Measurements from ENCODE around the gene COL4A1. TPM values are rescaled to one million over a fixed set of nuclear protein-coding genes. Genes with fewer than 3 reads are reported as not detected.

The COL4A1 gene
- total RNA-seq, 4 donors from 2014 or later: 278 to 618 (median 440) TPM

DNA sequence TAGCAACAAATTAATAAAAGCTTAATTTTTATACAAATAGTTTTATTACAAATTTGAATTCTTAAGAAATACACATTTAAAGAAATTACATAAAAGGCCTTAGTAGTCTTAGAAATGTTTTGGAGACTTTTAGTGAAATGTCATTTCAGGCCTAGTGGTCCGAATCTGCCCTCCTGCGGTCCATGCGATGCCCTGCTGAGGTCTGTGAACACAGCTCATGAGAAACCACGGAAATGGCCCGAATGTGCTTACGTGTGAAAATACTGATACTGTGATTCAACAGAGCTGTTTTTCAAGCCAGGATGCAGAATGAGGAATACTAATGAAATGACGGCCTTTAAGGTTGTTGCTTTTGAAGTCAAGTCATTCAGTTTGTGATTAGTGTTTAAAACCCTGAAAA lies 157.9 kb downstream of the COL4A1 start:
- 73 to 83% methylated on average over 6 to 7 of the region's 7 CpGs for WGBS, 2 donors (ENCODE audit: low coverage in 1 of 2)
- Histone ChIP-seq H3K4me3 (no peak overlapping the region), H3K27ac (no peak overlapping the region), H3K27me3 (no peaks in the 10 kb centered on the region), H3K9me3 (no peaks in the 10 kb centered on the region), H3K4me1 (no peaks in the 10 kb centered on the region), H3K36me3 (peaks cover 4 to 81% of the 10 kb centered on the region in 2 donors)
- ATAC-seq: no peak
- TF ChIP-seq CTCF (IDR thresholded peaks at IDR 0.05) (no peak), POLR2A (IDR thresholded peaks at IDR 0.05) (no peak), POLR2AphosphoS5 (IDR thresholded peaks at IDR 0.05) (no peak), EP300 (IDR thresholded peaks at IDR 0.05) (no peak)

DNA sequence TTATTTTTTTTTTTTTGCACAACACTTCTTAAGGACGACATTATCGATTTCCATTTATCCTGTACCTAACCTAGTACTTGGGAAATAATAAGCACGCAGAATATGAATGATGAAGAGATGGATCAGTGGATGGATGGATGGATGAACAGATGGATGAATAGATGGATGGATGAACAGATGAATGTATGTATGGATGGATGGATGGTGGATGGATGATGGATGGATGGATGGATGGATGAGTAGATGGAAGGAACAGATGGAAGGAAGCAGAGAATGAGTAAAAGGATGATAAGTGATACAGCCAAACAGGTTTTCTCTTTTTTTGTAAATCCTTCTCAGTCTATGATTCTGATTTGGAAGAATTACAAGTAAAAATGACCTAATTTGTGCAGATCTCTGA lies 166.9 kb downstream of the COL4A1 start:
- H3K4me3 ChIP-seq: no peak overlapping the region
- peaks cover 0 to 21% (median 0%) of the 10 kb centered on the region in 3 donors for H3K4me1 ChIP-seq
- WGBS, 2 donors (ENCODE audit: low coverage in 1 of 2): 80 to 100% methylated on average over 1 to 2 of the region's 3 CpGs
- TF ChIP-seq EP300 (IDR thresholded peaks at IDR 0.05) (no peak), POLR2A (IDR thresholded peaks at IDR 0.05) (no peak), POLR2AphosphoS5 (IDR thresholded peaks at IDR 0.05) (no peak)
- H3K36me3 ChIP-seq: peaks cover 0 to 5% of the 10 kb centered on the region in 2 donors
- no peak for ATAC-seq
- H3K27ac ChIP-seq: no peak overlapping the region
- H3K9me3 ChIP-seq: no peaks in the 10 kb centered on the region
- no peaks in the 10 kb centered on the region for H3K27me3 ChIP-seq

DNA sequence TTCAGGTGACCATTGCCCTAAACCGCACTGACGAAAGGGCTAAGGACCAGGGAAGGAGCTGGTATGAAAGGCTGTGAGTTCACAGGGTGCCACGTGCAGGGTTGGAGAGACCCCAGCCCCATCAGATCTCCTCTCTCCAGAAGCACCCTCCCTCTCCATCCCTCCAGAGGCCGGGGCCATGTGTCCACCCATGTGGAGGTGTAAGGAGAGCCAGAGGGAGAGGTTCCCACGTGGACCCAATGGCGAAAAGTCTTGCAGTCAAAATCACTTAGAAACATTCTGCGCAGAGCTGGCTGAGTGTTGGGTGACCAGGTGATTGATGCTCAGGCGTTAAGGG lies 168.3 kb downstream of the COL4A1 start:
- no peak for TF ChIP-seq CTCF (IDR thresholded peaks at IDR 0.05)
- TF ChIP-seq POLR2A (IDR thresholded peaks at IDR 0.05): no peak
- no peak for TF ChIP-seq EP300 (IDR thresholded peaks at IDR 0.05)
- no peak for TF ChIP-seq POLR2AphosphoS5 (IDR thresholded peaks at IDR 0.05)
- Histone ChIP-seq H3K4me3 (peak overlapping the region; percentile 53 to 66), H3K36me3 (no peaks in the 10 kb centered on the region), H3K27me3 (no peaks in the 10 kb centered on the region), H3K9me3 (no peaks in the 10 kb centered on the region), H3K4me1 (peaks cover 0 to 24% (median 0%) of the 10 kb centered on the region in 3 donors), H3K27ac (peak overlapping the region in 3 of 4 donors; percentile 71 to 81 (median 75))
- ATAC-seq: peak; percentile 2
- WGBS, 2 donors (ENCODE audit: low coverage in 1 of 2): 20 to 44% methylated on average over 3 to 4 of the region's 8 CpGs

DNA sequence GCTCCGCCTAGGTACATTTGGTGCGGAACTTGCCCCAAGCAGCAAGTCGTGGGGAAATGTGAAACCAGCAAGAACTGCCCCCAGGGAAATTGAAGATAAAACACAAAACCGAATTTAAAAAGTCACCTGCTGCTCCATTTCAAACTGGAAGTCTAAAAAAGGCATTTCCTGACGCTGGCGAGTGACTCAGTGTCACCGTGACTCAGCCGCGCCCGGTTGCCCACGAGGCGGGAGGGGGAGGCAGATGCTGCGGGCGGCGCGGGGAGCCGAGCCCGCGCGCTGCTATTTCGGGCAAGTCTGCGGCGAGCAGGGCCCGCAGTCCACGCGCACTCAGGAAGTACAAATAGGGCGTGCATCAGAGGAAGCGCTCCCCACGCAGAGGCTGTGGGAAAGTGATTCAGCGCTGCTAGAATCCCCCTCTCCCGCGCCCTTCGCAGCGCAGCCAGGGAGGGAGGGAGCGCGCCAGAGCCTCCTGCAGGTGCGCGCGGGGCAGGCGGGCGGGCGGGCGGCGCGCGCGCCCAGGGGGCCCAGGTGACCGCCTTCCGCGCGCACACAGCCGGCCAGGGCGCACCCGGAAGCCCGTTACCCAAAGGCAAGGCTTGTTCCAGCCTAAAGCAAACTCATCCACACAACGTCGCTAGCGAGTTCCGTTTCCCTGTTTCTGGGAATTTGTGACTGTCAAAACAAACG lies 168.8 kb downstream of the COL4A1 start:
- TF ChIP-seq POLR2A (IDR thresholded peaks at IDR 0.05) (no peak), POLR2AphosphoS5 (IDR thresholded peaks at IDR 0.05) (peak; percentile 78), CTCF (IDR thresholded peaks at IDR 0.05) (peak in 1 of 4 experiments; percentile 17)
- Histone ChIP-seq H3K4me3 (peak overlapping the region; percentile 53 to 66), H3K9me3 (no peaks in the 10 kb centered on the region), H3K27me3 (no peaks in the 10 kb centered on the region), H3K36me3 (no peaks in the 10 kb centered on the region), H3K4me1 (peaks cover 0 to 24% (median 0%) of the 10 kb centered on the region in 3 donors), H3K27ac (peak overlapping the region; percentile 10 to 81 (median 73))
- ATAC-seq: peak; percentile 87
- WGBS, 2 donors (ENCODE audit: low coverage in 1 of 2): 1 to 8% methylated on average over 5 to 22 of the region's 60 CpGs

DNA sequence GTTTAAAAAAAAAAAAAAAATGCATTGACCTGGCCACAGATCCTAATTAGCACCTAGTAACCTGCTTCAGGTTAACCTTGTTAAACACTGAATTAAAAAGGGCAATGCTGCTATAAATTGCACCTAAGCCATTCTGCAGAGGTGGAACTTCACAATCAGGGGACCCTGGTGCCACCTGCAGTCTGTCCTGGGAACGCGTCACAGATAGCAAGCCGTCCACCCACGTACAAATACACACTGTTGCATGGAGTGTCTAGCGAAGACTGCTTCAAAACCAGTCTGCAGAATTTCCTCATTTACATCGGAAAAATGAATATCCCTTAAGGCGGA lies 169.3 kb downstream of the COL4A1 start:
- H3K27ac ChIP-seq: peak overlapping the region; percentile 10 to 81 (median 73)
- no peaks in the 10 kb centered on the region for H3K36me3 ChIP-seq
- peak overlapping the region; percentile 53 to 66 for H3K4me3 ChIP-seq
- H3K9me3 ChIP-seq: no peaks in the 10 kb centered on the region
- peak; percentile 38 for ATAC-seq
- TF ChIP-seq EP300 (IDR thresholded peaks at IDR 0.05) (no peak), CTCF (IDR thresholded peaks at IDR 0.05) (peak in 3 of 4 experiments; percentile 30 to 58 (median 34))
- 0% methylated on average over 7 of the region's 7 CpGs for WGBS, 2 donors (ENCODE audit: low coverage in 1 of 2)
- no peaks in the 10 kb centered on the region for H3K27me3 ChIP-seq
- H3K4me1 ChIP-seq: peaks cover 0 to 24% (median 0%) of the 10 kb centered on the region in 3 donors

All from gastroesophageal sphincter (tissue), 4 donors.